ENCODE measurements around the gene PGAP6. TPM values are rescaled to one million over a fixed set of nuclear protein-coding genes. Genes with fewer than 3 reads are reported as not detected.

The PGAP6 gene
- total and polyA plus RNA-seq, 9 of the 15 experiments (the other 6 are each of a cell fraction or from before 2014, with no cell fraction given), result 0.45 to 50.2 (median 39.3) TPM

GRCh38 chr16:391885-392335 is 10.1 kb upstream of the PGAP6 start (continued):
- TF ChIP-seq ZNF644 (tag; IDR thresholded peaks at IDR 0.05; ENCODE audit: low read depth) (no peak), SMC3 (conservative IDR thresholded peaks at IDR 0.05; ENCODE audit: insufficient read depth, low read depth, low read length) (peak; percentile 74), ETV6 (IDR thresholded peaks at IDR 0.05; ENCODE audit: borderline replicate concordance in 1 of 2, low read depth in 2 of 2, low read length in 1 of 2) (no peak), ETV6 (CRISPR knock-in tag; IDR thresholded peaks at IDR 0.05; ENCODE audit: borderline replicate concordance) (no peak), ZEB2 (IDR thresholded peaks at IDR 0.05) (peak; percentile 43; the same call in 1 of the 2 replicates), ATF7 (IDR thresholded peaks at IDR 0.05) (peak; percentile 56; the same call in 1 of the 2 replicates), ZNF174 (CRISPR knock-in tag; IDR thresholded peaks at IDR 0.05) (no peak), THRAP3 (IDR thresholded peaks at IDR 0.05; ENCODE audit: borderline replicate concordance) (no peak), HNRNPL (IDR thresholded peaks at IDR 0.05; ENCODE audit: low read depth, low read length) (no peak), FOXK1 (CRISPR knock-in tag; IDR thresholded peaks at IDR 0.05; ENCODE audit: borderline replicate concordance) (no peak), ARNT (IDR thresholded peaks at IDR 0.05) (0 out of 4 replicates have a peak, but pooled peaks have one; percentile 41 to 51), MYNN (IDR thresholded peaks at IDR 0.05) (no peak), MYNN (CRISPR knock-in tag; IDR thresholded peaks at IDR 0.05) (no peak), CBX3 (IDR thresholded peaks at IDR 0.05; ENCODE audit: borderline replicate concordance in 1 of 2, low read length in 2 of 2) (peak in 1 of 2 experiments; percentile 100; a peak in 2 of 3 replicates), NBN (IDR thresholded peaks at IDR 0.05; ENCODE audit: low read depth) (0 out of 2 replicates have a peak, but pooled peaks have one; percentile 51), STAG1 (CRISPR knock-in tag; IDR thresholded peaks at IDR 0.05; ENCODE audit: borderline replicate concordance) (peak; percentile 77), SETDB1 (IDR thresholded peaks at IDR 0.05; ENCODE audit: low read length) (no peak), TRIM24 (IDR thresholded peaks at IDR 0.05) (peak; percentile 57 to 87), HSF4 (CRISPR knock-in tag; IDR thresholded peaks at IDR 0.05; ENCODE audit: borderline replicate concordance) (no peak), KDM4B (IDR thresholded peaks at IDR 0.05; ENCODE audit: borderline replicate concordance in 2 of 2, low read depth in 1 of 2) (0 out of 4 replicates have a peak, but pooled peaks of 1 of the 2 experiments have one; percentile 30), MYBL2 (IDR thresholded peaks at IDR 0.05; ENCODE audit: low read depth) (no peak), MYBL2 (CRISPR knock-in tag; IDR thresholded peaks at IDR 0.05; ENCODE audit: borderline replicate concordance) (no peak), ZC3H4 (CRISPR knock-in tag; IDR thresholded peaks at IDR 0.05; ENCODE audit: borderline replicate concordance) (no peak), CHD4 (IDR thresholded peaks at IDR 0.05; ENCODE audit: insufficient read depth, insufficient replicate concordance, low read depth, low read length, poor library complexity, severe bottlenecking) (peak; percentile 52)
- TF ChIP-seq, protein P1, sequence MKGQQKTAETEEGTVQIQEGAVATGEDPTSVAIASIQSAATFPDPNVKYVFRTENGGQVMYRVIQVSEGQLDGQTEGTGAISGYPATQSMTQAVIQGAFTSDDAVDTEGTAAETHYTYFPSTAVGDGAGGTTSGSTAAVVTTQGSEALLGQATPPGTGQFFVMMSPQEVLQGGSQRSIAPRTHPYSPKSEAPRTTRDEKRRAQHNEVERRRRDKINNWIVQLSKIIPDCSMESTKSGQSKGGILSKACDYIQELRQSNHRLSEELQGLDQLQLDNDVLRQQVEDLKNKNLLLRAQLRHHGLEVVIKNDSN (CRISPR knock-in tag; IDR thresholded peaks at IDR 0.05), result no peak
- TF ChIP-seq, protein P2, sequence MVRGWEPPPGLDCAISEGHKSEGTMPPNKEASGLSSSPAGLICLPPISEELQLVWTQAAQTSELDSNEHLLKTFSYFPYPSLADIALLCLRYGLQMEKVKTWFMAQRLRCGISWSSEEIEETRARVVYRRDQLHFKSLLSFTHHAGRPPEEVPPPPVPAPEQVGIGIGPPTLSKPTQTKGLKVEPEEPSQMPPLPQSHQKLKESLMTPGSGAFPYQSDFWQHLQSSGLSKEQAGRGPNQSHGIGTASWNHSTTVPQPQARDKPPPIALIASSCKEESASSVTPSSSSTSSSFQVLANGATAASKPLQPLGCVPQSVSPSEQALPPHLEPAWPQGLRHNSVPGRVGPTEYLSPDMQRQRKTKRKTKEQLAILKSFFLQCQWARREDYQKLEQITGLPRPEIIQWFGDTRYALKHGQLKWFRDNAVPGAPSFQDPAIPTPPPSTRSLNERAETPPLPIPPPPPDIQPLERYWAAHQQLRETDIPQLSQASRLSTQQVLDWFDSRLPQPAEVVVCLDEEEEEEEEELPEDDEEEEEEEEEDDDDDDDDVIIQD (CRISPR knock-in tag; IDR thresholded peaks at IDR 0.05), result no peak
- TF ChIP-seq, protein P3, sequence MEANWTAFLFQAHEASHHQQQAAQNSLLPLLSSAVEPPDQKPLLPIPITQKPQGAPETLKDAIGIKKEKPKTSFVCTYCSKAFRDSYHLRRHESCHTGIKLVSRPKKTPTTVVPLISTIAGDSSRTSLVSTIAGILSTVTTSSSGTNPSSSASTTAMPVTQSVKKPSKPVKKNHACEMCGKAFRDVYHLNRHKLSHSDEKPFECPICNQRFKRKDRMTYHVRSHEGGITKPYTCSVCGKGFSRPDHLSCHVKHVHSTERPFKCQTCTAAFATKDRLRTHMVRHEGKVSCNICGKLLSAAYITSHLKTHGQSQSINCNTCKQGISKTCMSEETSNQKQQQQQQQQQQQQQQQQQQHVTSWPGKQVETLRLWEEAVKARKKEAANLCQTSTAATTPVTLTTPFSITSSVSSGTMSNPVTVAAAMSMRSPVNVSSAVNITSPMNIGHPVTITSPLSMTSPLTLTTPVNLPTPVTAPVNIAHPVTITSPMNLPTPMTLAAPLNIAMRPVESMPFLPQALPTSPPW (CRISPR knock-in tag; IDR thresholded peaks at IDR 0.05), result peak; percentile 44; the same call in 1 of the 2 replicates

Data from K562 (cell line).